Activated CD8-positive, alpha-beta memory T cell treated with anti-CD3 and anti-CD28 coated beads for 24 hours (primary cell): ENCODE data around the gene CCDC57.
A peak's percentile ranks its signal among the peaks of the same experiment; 100 is the strongest.
"Not testable (repeated sequence)": the region's sequence is repeated elsewhere in the genome, so short reads cannot be mapped to it uniquely, and the experiment has no call there.

ENCODE experiments used
- DNase-seq: peaks from one replicate; pipeline ENCODE4 v3.0.0-alpha.2; 2020

The CCDC57 gene

DNA sequence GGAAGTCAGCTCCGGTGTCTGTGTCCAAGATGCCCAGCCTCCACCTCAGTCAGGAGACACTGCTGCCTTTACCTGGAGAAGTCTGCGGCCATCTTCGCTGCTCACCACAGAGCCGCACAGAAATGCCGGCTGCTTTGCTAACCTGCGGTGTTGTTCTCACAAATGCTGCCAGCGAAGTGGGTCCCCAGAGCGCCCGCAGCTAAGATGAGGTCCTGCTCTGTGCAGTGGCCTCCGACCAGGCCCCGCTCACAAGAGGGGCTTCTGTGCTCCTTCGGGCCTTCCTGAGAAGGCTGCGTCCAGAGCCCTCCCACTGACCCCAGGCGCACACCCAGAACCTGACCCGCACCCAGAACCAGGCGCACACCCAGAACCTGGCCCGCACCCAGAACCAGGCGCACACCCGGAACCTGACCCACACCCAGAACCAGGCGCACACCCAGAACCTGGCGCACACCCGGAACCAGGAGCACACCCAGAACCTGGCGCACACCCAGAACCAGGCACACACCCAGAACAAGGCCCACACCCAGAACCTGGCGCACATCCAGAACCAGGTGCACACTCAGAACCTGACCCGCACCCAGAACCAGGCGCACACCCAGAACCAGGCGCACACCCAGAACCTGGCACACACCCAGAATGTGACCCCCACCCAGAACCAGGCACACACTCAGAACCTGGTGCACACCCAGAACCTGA, 63.1 kb downstream of the CCDC57 start:
- DNase-seq: no peak

DNA sequence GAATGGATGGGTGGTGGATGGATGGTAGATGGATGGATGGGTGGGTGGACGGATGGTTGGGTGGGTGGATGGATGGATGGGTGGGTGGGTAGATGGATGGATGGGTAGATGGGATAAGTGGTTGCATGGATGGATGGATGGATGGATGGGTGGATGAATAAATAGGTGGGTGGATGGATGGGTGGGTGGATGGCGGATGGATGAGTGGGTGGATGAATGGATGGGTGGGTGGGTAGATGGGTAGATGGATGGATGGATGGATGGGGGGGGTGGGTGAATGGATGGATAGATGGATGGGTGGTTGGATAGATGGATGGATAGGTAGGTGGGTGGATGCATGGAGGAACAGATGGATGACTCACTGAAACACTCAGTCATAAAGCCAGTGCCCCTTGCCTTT, 63.6 kb downstream of the CCDC57 start:
- no peak for DNase-seq

DNA sequence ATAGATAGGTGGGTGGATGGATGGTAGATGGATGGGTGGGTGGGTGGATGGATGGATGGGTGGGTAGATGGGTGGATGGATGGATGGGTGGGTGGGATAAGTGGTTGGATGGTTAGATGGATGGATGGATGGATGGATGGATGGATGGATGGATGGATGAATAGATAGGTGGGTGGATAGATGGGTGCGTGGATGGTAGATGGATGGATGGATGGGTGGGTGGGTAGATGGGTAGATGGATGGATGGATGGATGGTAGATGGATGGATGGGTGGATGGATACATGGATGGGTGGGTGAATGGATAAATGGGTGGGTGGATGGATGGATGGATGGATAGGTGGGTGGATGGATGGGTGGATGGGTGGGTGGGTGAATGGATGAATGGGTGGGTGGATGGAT, 64.6 kb downstream of the CCDC57 start:
- DNase-seq: no peak

DNA sequence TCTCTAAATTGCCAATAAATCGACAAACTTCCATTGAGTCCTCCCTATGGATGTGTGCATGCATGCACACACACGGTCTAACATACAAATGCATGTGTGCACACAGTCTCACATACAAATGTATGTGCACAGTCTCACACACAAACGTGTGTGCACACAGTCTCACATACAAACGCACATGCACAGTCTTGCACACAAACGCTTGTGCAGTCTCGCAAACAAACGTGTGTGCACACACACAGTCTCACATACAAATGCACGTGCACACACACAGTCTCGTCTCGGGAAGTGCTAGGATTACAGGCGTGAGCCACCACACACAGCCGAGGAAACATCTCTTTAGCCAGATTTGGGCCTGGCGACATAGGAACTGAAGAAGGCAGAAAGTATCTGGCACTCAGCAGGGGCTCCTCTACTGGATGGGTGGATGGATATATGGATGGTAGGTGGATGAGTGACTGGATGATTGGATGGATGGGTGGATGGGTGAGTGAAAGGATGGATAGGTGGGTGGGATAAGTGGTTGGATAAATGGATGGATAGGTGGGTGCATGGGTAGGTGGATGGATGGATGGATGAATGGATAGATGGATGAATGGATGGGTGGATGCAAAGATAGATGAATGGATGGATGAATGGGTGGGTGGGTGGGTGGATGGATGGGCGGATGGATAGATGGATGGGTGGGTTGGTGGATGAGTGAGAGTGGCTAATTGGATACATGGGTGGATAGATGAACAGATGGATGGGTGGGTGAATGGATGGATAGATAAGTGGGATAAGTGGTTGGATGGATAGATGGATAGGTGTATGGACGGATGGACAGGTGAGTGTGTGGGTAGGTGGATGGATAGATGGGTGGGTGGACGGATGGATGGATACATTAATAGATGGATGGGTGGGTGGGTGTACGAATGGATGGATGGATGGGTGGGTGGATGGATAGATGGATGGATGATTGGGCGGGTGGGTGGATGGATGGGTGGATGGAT, 65.7 kb downstream of the CCDC57 start:
- no peak for DNase-seq

DNA sequence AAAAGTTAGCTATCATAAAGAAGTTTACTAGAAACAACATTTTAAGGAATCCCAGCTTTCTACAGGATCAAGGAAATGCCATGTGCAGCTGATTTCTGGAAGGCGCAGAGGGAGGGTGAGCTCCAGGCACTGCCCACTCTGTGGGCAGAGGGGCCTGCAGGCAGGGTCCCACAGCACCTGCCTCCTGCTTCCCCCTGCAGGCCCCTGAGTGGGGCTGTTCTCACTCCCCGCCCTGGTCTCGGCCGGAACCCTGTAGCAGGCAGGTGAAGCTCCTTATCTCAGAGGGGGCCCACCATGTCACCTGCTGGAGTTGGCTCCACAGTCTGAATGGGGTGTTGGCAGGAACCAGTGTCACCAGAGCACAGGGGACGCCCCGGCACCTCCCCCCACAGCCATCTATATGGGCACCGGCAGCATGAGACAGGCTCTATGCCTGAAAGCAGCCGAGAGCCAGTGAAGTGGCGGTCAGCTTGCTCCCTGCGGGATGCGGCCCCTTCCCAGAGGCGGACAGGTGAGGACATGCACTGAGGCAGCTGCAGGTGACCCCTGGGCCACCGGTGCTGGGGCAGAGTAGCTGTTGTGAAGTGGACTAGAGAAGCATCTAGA, 67.0 kb downstream of the CCDC57 start:
- DNase-seq: no peak

DNA sequence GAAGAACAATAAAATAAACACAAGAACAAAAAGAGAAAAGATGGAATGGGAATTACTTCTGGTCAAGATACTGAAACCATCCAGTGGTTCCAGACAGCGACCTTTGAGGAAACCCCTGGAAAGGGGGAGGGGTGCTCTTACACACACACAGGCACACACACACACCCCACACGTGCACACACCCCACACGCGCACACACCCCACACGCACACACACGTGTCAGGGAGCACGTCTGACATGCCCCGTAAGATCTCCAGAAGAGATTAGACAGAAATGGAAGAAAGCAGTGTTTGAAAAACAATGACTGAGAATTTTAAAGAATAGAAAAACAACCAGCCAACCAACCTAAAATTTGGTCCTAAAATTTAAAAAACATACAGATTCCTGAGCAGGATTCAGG, 69.3 kb downstream of the CCDC57 start:
- DNase-seq: no peak

DNA sequence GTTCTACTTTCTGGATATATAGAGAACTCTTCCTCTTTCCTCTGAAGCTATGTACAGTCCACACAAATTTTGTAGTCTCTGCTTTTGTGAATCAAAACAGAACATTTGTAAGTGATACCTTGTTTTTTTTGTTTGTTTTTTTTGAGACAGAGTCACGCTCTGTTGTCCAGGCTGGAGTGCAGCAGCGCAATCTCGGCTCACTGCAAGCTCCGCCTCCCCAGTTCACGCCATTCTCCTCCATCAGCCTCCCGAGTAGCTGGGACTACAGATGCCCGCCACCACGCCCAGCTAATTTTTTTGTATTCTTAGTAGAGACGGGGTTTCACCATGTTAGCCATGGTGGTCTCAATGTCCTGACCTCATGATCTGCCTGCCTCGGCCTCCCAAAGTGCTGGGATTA, 72.7 kb downstream of the CCDC57 start:
- not testable (repeated sequence) for DNase-seq

DNA sequence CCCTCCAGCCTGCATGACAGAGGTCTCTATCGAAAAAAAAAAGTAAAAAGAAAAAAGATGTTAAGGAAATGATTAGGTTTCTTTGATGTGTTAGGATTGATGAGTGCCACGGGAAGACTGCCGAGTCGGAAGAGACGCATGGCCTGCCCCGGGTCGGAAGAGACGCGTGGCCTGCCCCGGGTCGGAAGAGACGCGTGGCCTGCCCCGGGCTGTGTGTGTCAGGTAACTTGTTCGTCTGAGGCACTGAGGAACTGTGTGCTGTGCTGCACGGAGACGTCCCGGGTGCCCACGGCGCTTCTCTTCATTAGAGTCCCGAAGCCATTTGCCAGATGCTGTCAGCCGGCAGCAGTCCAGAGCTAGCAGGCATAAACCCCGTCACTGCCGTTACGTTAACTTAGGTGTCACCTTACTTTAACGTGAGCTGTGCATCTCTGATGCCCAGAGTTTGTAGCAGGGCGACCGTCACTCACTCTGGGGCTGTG, 74.1 kb downstream of the CCDC57 start:
- no peak for DNase-seq

DNA sequence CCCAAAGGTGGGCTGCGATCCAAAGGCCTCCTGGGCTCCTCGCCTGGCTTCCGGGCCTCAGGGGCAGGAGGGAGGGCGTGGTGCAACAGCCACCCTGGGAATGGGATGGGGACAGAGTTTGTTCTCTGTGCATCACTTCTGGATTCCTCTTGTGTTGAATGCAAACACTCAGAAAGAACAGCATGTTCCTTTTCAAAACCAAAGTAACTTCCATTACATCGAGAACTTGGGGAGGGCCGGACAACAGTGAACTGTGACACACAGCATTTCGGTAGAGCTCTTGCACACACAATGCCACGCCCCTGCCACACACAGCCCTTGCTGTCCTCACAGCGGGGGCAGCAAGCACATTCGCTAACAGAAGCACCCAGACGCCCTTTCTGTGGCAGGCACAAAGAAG, 78.5 kb downstream of the CCDC57 start:
- DNase-seq: no peak

DNA sequence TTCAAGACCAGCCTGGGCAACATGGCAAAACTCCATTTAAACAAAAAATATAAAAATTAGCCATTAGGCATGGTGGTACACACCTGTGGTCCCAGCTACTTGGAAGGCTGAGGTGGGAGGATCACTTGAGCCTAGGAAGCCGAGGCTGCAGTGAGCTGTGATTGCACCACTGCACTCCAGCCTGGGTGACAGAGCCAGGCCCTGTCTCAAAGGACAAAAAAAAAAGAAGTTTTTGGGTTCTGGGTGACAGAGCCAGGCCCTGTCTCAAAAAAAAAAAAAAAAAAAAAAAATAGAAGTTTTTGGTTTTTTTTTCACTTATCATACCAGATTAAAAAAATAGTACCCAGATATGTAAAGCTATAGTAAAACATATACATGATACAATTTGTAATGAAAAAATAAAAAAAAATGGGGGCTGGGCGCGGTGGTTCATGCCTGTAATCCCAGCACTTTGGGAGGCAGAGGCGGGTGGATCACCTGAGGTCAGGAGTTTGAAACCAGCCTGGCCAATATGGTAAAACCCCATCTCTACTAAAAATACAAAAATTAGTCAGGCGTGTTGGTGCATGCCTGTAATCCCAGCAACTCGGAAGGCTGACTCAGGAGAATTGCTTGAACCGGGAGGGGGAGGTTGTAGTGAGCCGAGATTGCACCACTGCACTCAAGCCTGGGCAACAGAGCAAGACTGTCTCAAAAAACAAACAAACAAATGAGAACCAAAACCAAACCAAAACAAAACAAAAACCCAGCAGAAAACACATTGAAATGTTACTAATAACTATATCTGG, 79.3 kb downstream of the CCDC57 start:
- not testable (repeated sequence) for DNase-seq

DNA sequence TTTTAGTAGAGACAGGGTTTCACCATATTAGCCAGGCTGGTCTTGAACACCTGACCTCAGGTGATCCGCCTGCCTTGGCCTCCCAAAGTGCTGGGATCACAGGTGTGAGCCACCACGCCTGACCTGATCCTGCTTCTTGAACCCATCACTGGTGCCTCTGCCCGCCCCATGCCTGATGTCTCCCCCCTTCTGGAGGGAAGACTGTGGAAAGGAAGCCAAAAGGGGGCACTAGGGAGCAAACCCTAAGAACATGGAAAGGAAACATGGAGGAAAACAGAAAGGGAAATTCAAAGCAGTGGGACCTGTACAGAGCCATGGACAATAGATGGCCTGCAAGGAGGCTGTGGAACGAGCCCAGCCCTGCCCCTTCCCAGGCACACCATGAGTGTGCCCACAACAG, 83.5 kb downstream of the CCDC57 start:
- no peak for DNase-seq

- no peak for DNase-seq
Observed at GRCh38 chr17:82128287-82128686, 84.4 kb downstream of the CCDC57 start.

GRCh38 chr17:82127704-82128103, 84.9 kb downstream of the CCDC57 start:
- no peak for DNase-seq

DNA sequence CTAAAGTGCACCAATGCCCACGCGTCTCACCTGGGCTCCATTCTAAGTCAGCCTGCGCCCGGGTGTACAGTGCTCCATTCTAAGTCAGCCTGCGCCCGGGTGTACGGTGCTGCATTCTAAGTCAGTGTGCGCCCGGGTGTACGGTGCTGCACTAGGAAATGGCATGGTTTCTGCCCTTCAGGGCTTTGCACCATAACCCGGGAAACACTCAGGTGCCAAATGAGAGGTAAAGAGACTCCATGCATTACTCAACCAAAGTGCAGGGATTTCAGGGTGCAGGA, 85.4 kb downstream of the CCDC57 start:
- no peak for DNase-seq

GRCh38 chr17:82126556-82127314, 85.9 kb downstream of the CCDC57 start:
- peak; percentile 82 for DNase-seq

- no peak for DNase-seq
Observed at GRCh38 chr17:82124101-82124500, 88.5 kb downstream of the CCDC57 start.

DNA sequence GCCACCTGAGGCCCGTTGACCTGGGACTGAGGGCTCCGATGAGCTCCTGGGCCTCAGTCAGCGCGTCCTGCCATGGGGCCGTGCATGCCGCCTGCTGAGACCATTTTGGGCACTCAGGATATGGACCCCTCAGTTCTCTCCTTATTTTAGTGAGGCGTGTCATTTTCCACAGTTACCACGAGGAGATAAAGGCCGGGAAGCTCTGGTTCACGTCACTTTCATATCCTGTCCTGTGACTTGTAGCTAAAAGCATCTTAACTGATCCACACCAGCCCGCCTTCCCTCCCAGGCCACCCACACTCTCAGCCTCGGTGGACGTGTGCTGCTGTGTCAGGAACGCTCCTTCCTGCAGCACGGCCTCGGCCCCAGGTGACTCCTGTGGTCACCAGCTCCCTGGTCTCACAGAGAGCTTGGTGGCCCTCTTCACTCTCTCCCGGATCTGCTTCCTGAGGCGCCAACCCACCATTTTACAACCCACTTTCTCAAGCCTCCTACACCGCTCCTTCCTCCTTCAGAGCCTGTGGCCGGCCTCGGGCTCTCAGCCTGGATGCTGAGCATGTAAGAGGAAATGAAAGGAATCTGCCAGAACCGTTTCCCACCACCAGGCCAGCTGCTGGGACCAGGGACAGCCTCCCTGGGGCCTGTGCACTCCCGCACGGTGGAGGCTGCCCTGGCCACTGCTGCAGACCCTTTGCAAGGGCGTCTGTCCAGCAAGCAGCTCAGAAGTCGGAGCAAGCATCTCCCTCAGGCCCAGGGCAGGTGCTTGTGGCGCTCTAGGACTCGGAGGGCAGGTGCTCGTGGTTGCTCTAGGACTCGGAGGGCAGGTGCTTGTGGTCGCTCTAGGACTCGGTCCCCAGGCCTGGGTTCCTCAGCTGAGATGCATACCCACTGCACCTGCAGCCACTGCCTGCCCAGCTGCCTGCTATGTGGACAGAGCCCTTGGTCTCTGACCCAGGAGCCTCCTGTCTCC, 90.7 kb downstream of the CCDC57 start:
- DNase-seq: no peak

GRCh38 chr17:82121246-82121645, 91.4 kb downstream of the CCDC57 start:
- DNase-seq: no peak

GRCh38 chr17:82120148-82120547, 92.5 kb downstream of the CCDC57 start:
- no peak for DNase-seq

DNA sequence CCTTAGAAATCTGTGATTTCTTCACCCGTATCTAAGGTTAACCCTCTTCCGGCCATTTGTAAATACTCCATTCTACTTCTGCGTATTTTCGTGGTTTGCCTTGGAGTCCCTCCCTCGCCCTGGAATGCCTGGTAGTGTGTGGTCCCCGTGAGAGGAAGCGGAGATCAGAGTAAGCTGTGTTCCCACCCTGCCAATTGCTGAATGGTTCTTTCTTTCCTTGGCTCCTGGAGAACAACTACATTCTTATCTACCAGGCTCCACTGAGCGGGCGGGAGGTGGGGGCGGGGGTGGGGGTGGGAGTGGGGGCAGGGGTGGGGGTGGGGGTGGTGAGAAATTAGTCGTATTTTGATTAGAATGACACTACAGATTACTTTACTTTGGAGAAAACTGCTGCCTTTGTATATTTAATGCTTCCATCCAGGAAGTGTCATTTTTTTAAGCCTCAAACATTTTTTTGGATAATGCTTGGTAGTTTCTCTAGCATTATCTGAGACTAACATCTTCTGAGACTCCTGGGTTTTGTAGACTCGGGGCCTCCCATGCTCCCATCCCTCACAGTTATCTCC, 93.7 kb downstream of the CCDC57 start:
- no peak for DNase-seq
